GM18505 (cell line): ENCODE results near the gene PDIA5.

ENCODE experiments used
- ATAC-seq: cut with Tn5 transposase; IDR thresholded peaks from one replicate; pipeline ENCODE4 v1.9.1; 2021; ENCODE audit not compliant: unreplicated experiment
- POLR2A ChIP-seq: IDR thresholded peaks from 4 replicates; pipeline ENCODE4 v1.6.1; 2011; ENCODE audit warnings: borderline replicate concordance; ENCODE audit not compliant: insufficient read depth, insufficient read length; ENCODE audit errors: extremely low read depth

PDIA5 gene

DNA sequence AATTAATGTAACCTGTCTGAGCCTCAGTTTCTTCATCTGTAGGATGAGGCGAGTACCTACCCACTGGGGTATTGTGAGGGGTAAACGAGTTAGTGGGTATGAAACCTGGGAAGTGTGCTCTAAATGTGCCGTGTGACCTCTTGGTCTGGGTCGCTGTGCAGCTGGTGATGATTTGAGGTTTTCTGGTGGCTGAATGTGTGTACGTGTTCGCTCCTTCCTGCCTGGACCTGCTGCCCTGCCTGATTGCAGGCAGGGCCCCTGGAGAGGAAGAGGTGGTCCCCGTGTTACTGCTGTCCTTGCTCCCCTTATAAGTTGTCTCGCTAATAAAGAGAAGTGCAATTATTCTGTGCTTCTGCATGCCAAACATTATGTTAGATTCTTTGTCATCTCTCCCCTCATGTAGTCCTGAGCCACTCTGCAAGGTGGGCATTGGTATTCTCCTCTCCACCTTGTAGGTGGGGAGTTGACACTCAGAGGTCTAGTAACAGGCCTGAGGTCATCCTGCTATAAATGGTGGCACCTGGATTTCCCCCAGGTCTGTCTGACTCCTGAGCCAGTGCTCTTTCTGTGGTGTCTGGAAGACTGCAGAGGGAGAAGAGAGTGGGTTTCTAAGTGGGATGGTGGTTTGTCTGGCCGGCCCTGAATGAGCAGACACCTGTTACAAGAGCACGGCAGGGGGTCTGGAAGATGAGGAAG is 15.7 kb downstream of the PDIA5 start:
- no peak for TF ChIP-seq POLR2A
- no peak for ATAC-seq

DNA sequence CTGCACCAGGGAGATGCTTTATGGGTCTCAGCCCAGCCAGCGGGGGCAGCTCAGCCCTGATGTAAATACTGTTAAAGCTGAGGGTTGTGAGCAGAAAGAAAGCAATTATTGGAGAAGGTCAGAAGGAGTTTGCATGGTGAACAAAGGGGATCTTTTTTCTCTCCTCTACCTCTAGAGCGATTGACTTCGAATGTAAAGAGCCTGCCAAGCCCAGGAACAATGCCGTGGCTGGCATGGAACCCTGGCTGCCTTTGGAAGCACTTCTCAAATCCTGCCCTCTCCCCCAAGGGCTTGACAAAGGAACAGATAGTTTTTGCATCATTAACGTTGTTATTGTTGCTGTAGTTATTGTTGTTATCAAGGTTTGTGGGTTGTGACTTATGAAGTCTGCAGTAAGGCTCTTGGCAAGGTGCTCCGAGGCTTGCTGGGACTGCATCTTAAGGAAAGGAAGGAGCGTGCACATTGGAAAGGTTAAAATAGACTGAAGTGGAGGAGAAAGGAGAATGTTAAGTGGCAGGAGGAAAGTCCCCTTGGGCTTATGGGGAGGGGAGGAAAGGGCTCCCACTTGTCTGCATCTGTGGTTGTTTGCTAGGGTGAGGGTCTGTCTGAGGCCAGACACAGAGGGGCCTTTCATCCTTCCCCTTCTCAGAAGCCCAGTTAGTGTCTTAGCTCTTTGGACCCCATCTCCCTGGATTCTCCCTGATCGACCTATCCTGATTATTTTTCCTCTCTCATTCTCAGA is 16.7 kb downstream of the PDIA5 start:
- TF ChIP-seq POLR2A, result no peak
- ATAC-seq, result no peak

DNA sequence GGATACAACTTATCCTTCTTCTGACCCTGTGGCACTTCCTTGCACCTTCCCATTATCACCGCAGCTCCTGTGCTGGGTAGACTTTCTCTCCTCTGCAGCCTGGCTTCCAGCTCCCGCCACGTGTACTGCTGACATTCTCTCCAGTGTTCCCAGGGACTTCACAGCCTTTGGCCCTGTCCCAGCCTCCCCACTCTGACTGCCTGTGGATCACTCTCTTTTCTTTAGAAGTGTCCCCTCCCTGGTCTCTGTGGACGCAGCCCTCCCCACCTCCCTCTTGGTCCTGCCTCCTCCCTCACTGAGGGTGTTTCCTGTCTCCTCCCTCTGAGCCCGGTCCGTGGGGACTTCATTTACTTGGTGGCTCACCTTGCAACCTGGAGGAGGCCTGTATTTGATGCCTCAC is 17.4 kb downstream of the PDIA5 start:
- TF ChIP-seq POLR2A, result no peak
- no peak for ATAC-seq

DNA sequence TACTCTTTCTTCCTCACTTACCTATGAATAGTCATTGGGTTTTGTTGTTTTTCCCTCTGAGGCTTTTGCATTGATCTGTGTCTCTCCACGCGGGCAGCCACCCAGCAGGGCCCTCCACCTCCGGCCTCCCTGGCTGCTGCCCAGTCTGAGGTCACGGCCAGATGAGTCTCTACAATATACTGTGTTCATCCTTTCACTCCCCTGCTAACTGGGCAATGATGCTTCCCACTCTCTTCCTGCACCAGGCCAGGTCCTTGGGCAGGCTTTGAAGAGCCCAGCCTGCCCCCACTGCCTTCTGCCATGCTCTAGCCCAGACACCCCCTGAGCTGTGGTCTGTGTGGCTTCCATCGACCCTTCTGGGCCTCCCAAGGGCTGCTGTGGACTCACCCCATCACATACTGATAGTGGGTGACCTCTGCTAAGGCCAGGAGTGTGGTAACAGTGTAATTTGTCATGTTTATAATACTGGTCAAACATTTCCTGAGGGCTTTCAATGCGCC is 18.0 kb downstream of the PDIA5 start:
- no peak for ATAC-seq
- TF ChIP-seq POLR2A, result no peak

DNA sequence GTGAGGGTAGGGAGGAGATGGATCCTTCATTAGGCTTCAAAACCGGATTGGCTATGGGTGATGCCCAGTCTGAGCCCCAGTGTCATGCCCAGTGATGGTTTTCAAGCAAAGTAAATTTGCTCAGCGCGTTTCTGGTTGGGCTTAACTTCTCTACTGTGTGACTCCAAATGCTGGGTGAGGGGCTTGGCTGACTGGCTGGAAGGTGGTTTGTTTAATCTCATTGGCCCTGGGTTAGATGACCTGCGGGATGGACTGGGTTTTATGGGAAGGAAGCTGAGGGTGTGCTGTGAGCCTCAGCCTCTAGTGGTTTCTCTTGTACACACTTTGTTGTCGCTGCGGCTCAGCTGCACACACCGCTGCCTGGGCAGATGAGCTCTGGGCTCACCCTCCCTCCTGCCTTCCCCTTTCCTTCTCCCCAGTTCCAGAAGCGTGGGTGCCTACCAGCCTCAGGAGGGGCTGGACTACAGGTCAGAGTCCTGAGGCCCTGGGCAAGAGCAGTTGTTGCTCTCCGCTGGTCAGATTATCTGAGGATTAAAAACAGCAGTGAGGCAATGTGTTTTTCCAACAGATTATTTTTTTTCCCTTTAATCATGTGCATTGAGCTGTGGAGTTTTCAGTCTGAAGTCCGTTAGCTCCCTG is 18.6 kb downstream of the PDIA5 start:
- no peak for ATAC-seq
- no peak for TF ChIP-seq POLR2A

DNA sequence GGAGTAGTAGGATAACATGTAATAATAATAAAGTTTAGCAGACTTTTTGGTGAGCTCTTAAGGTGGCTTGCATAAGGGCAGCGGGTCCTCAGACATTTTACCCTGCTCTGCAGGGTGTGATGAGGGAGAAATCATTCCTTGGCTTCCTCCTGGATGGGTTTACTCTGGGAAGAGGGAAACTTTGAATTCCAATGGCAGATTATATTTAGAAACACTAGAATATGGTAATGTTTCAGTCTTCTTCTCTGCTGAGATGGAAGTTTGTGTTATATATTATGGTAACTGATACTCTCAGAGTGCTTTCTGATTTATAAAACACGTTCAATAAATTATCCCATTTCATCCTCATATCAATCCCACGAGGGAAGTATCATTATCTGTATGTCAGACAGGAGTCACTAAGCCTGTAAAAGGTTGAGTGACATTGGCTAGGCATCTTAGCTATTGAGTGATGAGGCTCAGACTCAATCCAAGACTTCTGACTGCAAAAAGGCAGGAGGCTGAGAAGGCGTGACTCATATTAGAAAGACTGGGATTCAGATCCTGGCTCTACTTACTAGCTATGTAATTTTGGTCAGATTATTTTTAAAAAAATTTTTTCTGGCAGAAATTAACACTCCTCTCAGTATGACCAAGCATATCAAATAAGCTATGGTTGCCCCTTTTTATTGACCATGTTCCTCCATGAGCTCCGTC is 19.3 kb downstream of the PDIA5 start:
- no peak for TF ChIP-seq POLR2A
- ATAC-seq, result no peak

DNA sequence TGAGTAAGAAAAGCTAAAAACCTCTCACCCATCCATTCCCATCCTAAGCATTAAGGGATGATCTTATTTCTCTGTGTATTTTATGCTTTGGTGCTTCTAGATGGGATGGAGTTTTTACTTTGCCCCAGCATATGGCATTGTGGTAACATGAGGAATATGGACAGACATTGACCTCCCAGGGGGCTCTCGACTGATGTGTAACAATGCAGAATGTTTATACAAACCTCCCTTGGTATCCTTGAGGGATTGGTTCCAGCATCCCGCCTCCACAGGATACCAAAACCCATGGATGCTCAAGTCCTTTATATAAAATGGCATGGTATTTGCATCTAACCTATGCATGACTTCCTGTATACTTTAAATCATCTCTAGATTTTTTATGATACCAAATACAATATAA is 21.6 kb downstream of the PDIA5 start:
- TF ChIP-seq POLR2A, result no peak
- no peak for ATAC-seq

DNA sequence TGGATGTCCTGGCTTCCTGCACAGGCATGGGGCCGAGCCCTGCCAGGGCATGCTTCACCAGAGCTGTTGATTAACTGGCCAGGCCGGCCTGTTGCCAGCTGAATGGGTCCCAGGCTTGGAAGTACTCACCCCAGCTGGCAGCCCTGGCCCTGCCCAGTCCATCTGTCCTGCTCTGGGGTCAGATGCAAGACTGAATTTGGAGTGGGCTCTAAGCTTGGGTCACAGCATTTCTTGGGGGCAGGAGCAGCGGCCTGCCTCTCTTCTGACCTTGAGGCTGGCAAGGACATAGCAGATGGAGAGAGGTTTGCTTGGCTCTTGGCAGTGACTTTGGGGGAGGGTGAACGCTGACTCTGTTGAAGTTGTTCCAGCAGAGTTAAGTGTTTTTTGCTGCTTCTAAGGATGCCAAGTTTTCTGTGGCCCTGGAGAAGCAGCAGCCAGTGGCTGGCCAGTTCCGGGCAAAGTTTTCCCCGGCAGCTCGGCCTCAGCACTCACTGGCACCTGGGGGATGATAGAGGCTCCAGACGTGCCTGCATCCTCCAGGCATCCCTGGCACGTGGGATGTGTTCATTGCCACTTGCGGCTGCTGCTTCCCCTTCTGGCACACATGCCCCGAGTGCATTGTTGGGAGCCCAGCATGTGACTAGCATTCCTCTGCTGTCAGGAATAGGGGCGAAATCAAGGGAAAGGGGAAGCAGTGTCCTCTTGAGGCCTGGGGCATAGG is 22.9 kb downstream of the PDIA5 start:
- no peak for ATAC-seq
- no peak for TF ChIP-seq POLR2A

DNA sequence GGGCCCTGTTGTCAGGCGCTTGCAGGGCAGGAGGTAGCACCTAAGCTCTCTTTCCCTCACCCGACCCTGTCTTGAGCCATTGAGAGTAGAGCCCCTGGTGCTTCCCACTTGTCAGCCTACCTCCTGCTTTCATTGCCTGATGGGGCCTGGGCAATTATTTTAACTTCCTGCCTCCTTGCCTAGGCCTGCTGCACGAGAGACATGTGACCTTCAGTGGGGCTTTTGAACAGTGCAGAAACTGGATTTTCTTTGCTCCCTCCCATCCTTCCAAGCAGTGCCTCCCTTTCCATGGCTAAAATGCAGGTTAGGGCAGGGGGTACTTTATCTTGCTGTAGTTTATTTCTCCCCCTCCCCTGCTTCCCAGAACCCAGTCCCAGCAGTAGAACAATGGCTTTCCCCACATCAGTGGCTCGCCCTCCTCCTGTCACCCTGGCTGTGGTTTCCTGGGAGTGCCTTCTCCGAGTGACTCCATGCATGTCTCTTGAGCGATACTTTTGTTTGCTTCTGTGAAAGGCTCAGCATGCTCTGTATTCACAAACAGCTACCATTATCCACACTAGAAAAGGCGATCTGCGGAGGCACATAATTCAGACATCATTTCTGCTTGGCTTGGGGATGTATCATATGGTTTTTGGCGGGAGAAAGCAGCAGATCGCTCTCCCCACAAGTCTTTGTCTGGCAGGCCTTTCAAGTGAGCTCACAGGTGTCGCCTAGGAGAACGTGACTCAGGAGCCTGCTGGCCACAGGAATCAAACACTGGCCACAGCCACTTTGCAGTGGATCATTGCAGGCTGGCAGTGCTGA is 24.1 kb downstream of the PDIA5 start:
- TF ChIP-seq POLR2A, result no peak
- ATAC-seq, result no peak

DNA sequence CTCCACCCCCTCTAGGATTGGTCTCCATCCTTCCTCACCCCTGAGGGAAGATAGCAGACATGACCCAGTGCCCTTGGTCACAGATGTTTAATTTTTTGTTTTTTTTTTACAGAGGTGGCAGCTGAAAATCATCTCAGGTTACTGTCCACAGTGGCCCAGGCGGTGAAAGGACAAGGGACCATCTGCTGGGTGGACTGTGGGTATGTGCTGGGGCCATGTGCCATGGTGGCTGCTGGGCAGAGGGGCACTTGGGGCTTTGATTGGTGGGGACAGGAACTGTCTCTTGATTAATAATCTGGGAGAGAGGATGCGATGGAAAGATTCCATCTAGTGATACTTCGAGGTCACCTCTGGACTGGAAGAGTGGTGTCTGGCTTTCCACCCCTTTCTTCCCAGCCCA is 25.4 kb downstream of the PDIA5 start:
- no peak for TF ChIP-seq POLR2A

DNA sequence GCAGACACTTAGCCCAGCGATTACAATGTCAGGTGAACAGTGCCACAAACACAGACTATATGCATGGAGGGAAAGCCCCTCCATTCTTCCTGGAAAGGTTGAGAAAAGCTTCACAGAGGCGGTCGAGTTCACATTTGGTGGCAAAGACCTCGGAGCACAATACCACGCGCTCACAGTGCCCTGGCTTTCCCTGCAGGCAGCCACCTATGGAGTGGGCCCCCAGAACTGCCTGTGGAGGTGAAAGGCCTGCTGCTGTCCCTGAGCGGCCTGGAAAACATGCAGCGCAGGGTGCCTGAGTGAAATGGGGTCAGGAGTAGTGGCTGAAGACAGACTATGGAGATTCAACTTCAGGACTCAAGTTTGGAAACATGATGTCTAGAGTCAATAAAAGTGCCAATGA is 26.9 kb downstream of the PDIA5 start:
- no peak for TF ChIP-seq POLR2A
- ATAC-seq, result no peak

More for the DNA sequence above, 25.4 kb downstream of the PDIA5 start:
- no peak for ATAC-seq
